Measurements from ENCODE around the gene REPS2.

REPS2 gene

DNA sequence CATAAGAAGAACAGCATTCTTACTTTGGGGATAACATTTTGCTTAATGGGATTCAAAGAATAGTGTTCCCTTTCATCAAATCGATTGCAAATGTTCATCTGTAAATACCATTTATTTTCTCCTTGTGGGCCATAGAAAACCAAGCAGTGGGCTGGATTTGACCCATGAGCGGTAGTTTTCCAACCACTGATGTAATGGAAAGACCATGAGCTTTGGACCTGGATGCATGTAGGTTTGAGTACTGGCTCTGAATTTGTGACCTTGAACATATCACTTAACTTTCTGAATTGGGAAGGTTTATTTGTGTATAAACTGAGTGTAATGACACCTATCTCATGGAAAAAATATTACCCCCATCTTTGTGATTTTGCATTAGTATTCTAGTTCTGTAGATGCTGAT is 54.3 kb downstream of the REPS2 start:
- no peak for DNase-seq (ENCODE audit: low read depth in 2 of 2)

GRCh38 chrX:17005712-17006368 is 59.4 kb downstream of the REPS2 start:
- DNase-seq (ENCODE audit: low read depth in 2 of 2) = no peak

DNA sequence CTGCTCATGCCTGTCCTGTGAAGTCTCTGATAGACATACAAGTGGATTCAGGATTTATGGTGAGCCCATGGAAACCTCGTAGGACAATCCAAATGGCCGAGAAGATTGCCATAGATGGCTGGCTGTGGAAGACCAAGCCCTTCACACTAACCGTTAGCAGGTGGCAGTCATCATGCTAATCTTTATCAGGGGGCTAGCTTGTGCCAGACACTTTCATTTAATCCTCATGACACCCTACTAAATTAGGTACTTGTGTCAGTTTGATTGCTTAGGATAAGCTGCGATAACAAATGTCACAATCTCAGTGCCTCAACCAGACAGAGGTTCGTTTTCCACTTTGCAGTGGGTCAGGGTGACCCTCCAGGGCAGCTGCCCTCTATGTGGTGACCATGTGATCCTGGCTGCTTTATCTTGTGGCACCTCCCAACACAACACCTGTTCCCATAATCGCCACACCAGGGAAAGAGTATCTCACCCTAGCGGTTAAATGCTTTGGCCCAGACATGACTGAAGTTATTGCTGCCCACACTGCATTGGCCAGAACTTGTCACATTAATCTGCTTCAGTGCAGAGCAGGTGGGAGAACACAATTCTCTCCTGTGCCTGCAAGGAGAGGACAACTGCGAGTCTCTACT is 60.8 kb downstream of the REPS2 start:
- DNase-seq (ENCODE audit: low read depth in 2 of 2) = no peak

DNA sequence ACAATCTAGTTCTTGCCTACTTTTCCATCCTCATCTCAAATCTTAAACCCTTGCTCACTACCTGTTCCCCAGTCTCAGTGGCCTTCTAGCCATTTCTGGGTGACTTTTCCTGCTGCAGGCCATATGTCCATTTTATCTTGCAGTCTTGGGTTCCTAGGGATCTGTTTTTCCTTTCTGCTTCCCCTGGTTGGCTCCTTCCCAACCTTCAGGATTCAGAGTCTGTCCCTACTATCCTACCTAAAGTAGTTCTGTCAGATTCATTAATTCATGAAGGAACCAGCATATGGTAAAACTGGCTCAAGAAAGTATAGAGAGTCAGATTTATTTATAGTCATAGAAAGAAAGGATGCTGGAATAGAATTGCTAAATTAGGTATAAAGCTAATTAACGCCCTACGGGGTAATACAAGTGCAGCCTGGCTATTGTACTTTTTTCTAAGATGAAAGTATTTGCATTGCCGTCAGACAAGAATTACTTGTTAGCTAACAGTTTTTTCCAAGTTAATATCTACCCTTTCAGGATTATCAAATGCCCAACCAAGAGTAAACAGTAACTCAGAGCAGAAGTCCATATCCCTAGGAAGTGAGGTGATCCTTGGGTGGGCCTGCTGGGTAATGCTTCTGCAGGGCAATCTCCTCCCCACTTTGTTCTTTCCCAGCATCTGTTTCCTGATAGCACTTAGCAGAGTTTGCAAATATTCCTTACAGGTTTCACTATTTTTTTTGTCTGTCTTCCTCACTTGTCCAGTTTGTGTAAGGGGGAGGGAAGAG is 63.6 kb downstream of the REPS2 start:
- no peak for DNase-seq (ENCODE audit: low read depth in 2 of 2)

DNA sequence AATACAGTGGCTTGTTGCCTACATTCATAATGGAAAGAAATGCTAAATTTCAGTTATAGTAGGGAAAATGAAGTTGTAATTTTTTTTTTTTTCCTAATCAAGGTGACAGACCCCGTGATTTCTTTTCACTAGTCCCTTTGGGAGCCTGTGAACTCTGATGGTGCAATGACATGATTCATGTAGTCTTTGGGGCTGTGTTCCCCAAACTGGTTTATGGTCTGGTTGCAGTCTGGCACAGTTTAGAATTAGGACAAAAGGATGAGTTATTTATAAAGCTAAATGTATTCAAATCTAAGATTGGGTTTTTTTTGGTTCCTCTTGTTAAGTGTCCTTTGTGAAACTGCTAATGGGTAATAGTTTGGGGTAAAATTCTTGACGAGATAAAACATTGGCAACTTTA is 66.0 kb downstream of the REPS2 start:
- DNase-seq (ENCODE audit: low read depth in 2 of 2) = no peak

DNA sequence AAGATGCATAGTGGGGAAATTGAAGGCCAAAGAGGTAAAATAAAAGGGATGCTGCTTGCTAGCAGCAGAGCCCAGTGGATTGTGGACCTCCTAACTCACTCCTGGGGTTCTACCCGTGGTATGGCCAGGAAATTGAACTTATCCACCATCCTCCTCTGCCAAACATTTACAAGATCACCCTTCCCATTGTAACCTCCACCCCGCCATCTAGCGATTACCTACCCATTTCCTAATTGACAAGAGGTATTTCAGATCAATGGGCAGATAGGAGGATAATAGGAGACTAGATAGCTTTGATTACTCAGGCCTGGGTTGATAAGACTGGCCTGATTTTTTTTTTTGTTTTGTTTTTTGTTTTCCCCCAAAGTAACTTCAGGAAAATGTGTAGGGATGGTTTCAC is 67.8 kb downstream of the REPS2 start:
- DNase-seq (ENCODE audit: low read depth in 2 of 2) = no peak

DNA sequence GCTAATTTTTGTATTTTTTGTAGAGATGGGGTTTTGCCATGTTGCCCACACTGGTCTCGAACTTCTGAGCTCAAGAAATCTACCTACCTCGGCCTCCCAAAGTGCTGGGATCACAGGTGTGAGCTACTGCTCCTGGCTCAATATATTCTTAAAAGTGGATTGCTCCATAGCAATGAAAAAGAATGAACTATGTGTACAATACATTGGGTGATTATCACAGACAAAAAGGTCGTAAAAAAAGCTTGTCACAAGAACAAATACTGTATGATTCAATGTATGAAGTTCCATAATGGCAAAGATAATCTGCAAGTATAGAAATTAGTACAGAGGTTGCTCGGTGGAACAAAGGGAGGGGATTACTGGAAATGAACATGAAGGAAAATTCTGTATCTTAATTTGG is 70.7 kb downstream of the REPS2 start:
- no peak for DNase-seq (ENCODE audit: low read depth in 2 of 2)

GRCh38 chrX:17020356-17020755 is 73.9 kb downstream of the REPS2 start:
- no peak for DNase-seq (ENCODE audit: low read depth in 2 of 2)

DNA sequence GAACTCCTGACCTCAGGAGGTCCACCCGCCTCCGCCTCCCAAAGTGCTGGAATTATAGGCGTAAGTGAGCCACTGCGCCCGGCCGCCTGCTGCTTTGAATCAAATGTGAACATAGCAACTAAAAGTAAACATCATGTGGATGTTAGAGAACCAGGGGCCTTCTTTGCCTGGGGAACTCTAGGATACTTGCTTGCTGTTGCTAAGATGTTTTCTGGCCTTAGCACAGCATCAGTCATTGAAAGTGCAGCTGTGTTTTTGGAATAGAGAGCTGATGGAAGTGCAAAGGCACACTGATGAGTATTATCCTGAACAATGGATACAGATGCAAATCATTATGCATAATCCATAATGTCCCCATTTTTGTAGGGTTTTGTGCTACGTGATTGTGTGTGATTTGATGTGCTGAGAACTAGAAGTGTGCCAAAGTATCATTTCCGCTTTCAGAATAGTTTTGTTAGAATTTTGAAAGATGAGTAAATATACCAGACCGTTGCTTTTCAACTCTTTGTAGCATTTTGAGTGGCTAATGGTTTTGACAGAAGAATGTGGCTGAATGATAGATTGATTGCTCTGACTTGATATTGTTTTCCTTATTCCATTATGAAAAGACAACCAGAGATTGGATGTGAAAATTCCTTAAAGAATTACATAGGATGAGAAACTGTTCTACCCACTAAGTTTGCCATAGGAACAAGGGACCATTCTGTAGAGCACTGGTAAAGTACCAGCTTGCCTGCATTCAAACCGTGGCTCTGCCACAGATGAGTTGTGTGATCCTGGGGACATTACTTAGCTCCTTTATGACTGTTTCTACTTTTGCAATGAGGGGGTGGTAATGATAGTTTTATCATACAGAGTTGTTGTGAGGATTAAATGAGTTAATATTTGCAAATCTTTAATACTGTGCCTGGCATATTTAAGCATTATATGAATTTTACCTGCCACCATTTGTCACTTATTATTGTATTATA is 74.7 kb downstream of the REPS2 start:
- DNase-seq (ENCODE audit: low read depth in 2 of 2) = no peak

DNA sequence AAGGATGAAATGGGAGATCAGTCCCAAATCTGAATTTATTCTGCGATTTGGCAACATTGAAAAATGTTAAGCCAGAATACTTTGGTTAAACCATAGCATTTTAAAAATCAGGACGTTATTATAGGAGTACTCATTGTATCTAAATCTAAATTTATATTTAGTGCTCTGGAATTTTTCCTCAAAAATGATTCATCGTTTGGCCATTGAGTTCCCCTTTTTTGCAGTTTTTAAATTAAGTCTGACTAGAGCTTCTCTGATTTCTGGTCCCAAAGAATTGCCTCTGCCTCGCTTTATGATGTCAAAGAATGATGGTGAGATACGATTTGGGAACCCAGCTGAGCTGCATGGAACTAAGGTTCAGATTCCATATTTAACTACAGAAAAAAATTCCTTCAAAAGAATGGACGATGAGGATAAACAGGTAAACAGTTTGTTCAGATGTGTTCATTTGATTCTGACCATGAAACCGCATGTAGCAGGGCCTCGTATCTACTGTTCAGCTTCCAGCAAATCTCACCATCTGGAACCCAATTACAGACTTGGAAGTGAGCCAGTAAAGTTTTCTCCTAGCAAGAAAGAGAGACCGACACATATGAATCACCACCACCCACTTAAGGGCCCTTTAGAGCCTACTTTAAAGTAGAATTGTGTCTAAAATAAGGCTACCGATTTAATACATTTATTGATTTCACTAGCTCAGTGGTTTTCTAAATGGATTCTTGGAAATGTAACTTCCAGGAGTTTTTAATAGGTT is 75.6 kb downstream of the REPS2 start:
- no peak for DNase-seq (ENCODE audit: low read depth in 2 of 2)

- no peak for DNase-seq (ENCODE audit: low read depth in 2 of 2)
Observed at GRCh38 chrX:17023661-17024060, 77.2 kb downstream of the REPS2 start.

GRCh38 chrX:17024886-17025285 is 78.4 kb downstream of the REPS2 start:
- DNase-seq (ENCODE audit: low read depth in 2 of 2) = no peak

DNA sequence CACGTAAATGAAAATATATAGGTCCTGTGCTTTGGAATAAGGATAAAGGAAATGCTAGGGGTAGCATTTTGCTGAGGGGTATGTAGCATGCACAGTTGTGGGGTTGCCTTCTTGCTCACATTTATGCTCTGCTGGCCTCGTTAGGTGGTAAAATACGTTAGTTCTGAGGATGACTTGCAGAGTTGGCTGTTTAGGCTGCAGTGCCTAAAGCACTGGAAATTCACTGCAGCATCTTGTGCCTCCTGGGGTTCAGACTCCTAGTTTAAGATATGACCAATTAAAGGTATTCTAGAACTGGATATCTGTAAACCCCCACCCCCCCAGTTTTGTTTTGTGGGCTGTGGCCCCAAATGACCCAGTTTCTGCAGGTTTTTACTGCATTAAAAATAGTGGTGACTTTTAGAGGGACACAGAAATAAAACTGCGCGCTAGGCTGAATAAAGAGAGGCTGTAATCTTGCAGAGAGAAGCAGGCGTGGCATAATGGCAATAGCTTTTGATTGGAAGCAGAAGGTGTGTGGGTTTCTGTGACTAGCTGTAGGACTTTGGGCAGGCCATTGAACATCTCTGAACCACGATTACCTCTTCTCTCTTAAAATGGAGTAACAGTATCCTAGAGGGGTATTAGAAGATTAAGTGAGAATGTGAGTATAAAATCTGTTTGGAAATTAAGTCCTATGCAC is 79.3 kb downstream of the REPS2 start:
- no peak for DNase-seq (ENCODE audit: low read depth in 2 of 2)

- DNase-seq (ENCODE audit: low read depth in 2 of 2) = no peak
Observed at GRCh38 chrX:17027931-17028330, 81.5 kb downstream of the REPS2 start.

GRCh38 chrX:17028356-17028755 is 81.9 kb downstream of the REPS2 start:
- no peak for DNase-seq (ENCODE audit: low read depth in 2 of 2)

DNA sequence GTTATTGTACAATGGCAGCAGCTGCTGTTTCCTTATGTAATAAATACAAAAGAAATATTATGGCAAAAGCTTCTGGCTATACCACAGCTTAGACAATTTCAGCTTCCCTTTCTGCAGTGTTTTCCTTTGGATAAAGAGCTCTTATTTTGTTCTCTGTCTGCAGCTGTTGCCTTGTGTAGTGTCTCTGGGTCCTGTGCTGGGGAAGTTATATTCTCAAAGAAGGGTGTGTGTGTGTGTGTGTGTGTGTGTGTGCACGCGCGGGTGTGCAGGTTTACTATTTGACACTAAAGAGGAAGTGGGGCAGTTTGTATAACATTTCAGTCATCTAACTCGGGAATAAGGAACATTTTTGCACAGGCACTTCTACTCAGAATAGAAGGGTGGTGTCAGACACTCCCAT is 83.6 kb downstream of the REPS2 start:
- no peak for DNase-seq (ENCODE audit: low read depth in 2 of 2)

GRCh38 chrX:17030580-17031270 is 84.3 kb downstream of the REPS2 start:
- no peak for DNase-seq (ENCODE audit: low read depth in 2 of 2)

- no peak for DNase-seq (ENCODE audit: low read depth in 2 of 2)
Observed at GRCh38 chrX:17031827-17032226, 85.4 kb downstream of the REPS2 start.

DNA sequence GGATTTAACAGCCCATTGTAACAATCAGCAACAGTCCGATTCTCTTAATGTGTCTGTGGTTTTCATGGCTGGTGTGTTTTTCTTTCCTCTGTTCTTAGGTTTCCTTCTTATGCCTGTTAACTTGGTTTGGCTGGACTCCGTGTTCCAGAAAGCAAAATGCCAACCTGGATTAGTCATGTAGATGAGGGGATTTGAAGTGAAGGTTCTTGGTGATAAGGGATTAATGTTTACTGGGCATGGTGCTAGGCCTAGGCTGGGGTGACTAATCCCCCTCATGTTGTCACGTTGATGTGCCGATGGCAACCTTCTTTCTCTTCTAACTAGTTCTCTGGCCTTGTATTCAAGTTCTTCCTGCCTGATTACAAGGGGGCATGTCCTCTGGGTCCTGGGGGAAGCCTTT is 85.9 kb downstream of the REPS2 start:
- no peak for DNase-seq (ENCODE audit: low read depth in 2 of 2)

DNA sequence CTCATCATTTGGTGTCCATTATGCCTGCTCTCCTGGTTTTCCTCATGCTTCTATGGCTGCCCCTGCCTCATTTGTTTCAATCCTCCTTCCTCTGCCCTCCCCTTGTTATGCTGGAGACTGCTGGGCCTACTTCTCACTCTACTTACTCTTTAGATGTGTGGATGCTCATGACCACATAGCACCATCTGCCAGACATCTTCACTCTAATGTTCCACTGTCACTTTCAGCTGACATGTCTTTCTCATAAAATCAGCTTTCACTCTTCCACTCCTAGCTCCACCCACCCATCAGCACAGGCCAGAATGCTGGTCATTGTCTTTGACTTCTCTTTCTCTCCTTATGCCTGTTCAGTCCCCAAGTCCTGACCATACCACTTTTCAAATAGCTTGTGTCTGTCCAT is 86.8 kb downstream of the REPS2 start:
- DNase-seq (ENCODE audit: low read depth in 2 of 2) = no peak
